Naive thymus-derived CD4-positive, alpha-beta T cell (primary cell): ENCODE measurements around the gene MEIOC. TPM values are rescaled to one million over a fixed set of nuclear protein-coding genes. Genes with fewer than 3 reads are reported as not detected.
"Not testable (repeated sequence)": the region's sequence is repeated elsewhere in the genome, so short reads cannot be mapped to it uniquely, and the experiment has no call there.

Source experiments
- ATAC-seq: fragments of 150-1000 bp; cut with Tn5 transposase; 2 replicates; pipeline ENCODE4 v1.10.0; 2021; ENCODE audit warnings: mild to moderate bottlenecking, moderate library complexity
- CTCF ChIA-PET: fragments of 350-600 bp; sonication (Branson Sonifier 250); formaldehyde crosslinking; loops from one replicate; lab custom pipeline; 2021; ENCODE audit warnings: antibody characterized with exemption; lab: Charles Lee
- POLR2A ChIA-PET: fragments of 350-600 bp; sonication (Branson Sonifier 250); formaldehyde crosslinking; loops from one replicate; lab custom pipeline; 2021; ENCODE audit warnings: antibody characterized with exemption, inconsistent platforms; lab: Charles Lee
- DNase-seq, 9 donors: peaks; one replicate each; pipeline versions ENCODE4 v3.0.0 to v3.0.0-alpha.2; 2020 to 2022; ENCODE audit warnings: mixed read lengths in 1 of 9
- H3K27ac ChIP-seq: one replicate; pipeline ENCODE4 v1.7.0; 2013; ENCODE audit warnings: mild to moderate bottlenecking, low read depth, low read length, moderate library complexity
- H3K27me3 ChIP-seq, 2 donors: one replicate each; pipeline ENCODE4 v1.7.0; 2013; ENCODE audit warnings: low read length in 2 of 2, mild to moderate bottlenecking in 2 of 2, moderate library complexity in 2 of 2; ENCODE audit not compliant: control insufficient read depth in 2 of 2, insufficient read depth in 2 of 2
- H3K36me3 ChIP-seq, 3 experiments: 1 replicate in 2 of 3; 2 replicates in 1 of 3; pipeline ENCODE4 v1.7.0; 2013; ENCODE audit warnings: low read length in 3 of 3, mild to moderate bottlenecking in 3 of 3, moderate library complexity in 1 of 3; ENCODE audit not compliant: insufficient read depth in 3 of 3, control insufficient read depth in 2 of 3
- H3K4me1 ChIP-seq, 2 donors: one replicate each; pipeline ENCODE4 v1.7.0; 2013; ENCODE audit warnings: low read length in 2 of 2, mild to moderate bottlenecking in 2 of 2, moderate library complexity in 1 of 2; ENCODE audit not compliant: control insufficient read depth in 2 of 2, insufficient read depth in 2 of 2
- H3K4me3 ChIP-seq: 2 replicates; pipeline ENCODE4 v1.7.0; 2013; ENCODE audit warnings: mild to moderate bottlenecking, low read length
- H3K9me3 ChIP-seq, 3 experiments: 1 replicate in 2 of 3; 2 replicates in 1 of 3; pipeline ENCODE4 v1.7.0; 2013; ENCODE audit warnings: low read length in 3 of 3; ENCODE audit not compliant: control insufficient read depth in 2 of 3
- H3K27ac Mint-ChIP-seq, 9 donors: one replicate each; pipeline ENCODE4 v1.8.0; 2020 to 2022; ENCODE audit warnings: mixed read lengths in 9 of 9, mild to moderate bottlenecking in 8 of 9, moderate library complexity in 5 of 9, inconsistent platforms in 2 of 9
- H3K27me3 Mint-ChIP-seq, 5 donors: one replicate each; pipeline ENCODE4 v1.8.0; 2021 to 2022; ENCODE audit warnings: mixed read lengths in 5 of 5, mild to moderate bottlenecking in 1 of 5
- H3K36me3 Mint-ChIP-seq, 5 donors: one replicate each; pipeline ENCODE4 v1.8.0; 2020 to 2022; ENCODE audit warnings: mixed read lengths in 5 of 5, mild to moderate bottlenecking in 3 of 5, inconsistent platforms in 1 of 5
- H3K4me1 Mint-ChIP-seq, 7 donors: one replicate each; pipeline ENCODE4 v1.8.0; 2020 to 2022; ENCODE audit warnings: mixed read lengths in 7 of 7, mild to moderate bottlenecking in 3 of 7, inconsistent platforms in 1 of 7
- H3K4me3 Mint-ChIP-seq, 10 donors: one replicate each; pipeline ENCODE4 v1.8.0; 2020 to 2022; ENCODE audit warnings: mild to moderate bottlenecking in 10 of 10, mixed read lengths in 10 of 10, moderate library complexity in 6 of 10, inconsistent platforms in 2 of 10
- H3K9me3 Mint-ChIP-seq, 11 donors: one replicate each; pipeline ENCODE4 v1.8.0; 2020 to 2022; ENCODE audit warnings: mixed read lengths in 11 of 11, mild to moderate bottlenecking in 4 of 11, inconsistent platforms in 1 of 11, moderate library complexity in 1 of 11
- intact Hi-C, 2 donors: fragments of 100-400 bp; cut with micrococcal nuclease; formaldehyde crosslinking; loops; one replicate each; pipeline ENCODE4 v1.15.1; 2023
- polyA plus RNA-seq, 2 donors: library from polyadenylated mRNA; unstranded; fragments of 300-500 nt; fragmentation: Illumina TruSeq; gene quantifications; one replicate each; pipeline ENCODE4 v1.2.3, GENCODE V29; 2021
- total RNA-seq, 6 experiments: library from RNA in 5 of 6; stranded (reverse) in 5 of 6; gene quantifications; 1 replicate in 5 of 6; 2 replicates in 1 of 6; pipeline ENCODE4 v1.2.3 and lab custom pipeline; 2021 to 2026

MEIOC gene
- total and polyA plus RNA-seq, 7 experiments from 2014 or later, result 0.14 to 0.61 (median 0.27) TPM; not detected in 4

DNA sequence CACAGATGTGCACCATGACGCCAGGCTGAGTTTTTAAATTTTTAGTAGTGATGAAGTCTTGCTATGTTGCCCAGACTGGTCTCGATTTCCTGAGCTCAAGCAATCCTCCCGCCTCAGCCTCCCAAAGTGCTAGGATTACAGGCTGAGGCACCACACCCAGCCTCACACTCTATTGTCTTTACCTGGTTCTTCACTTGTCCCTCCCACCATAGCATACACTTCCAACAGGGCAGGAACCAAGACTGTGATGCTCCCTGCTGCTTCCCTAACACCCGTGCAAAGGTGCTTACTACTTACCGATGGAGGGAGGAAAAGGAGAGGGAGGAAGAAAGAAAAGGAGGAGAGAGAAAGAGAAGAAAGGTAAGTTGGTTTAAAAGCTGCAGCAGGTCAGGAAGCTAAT is 41.4 kb upstream of the MEIOC start:
- Mint-ChIP-seq H3K27me3 (peaks cover 6 to 35% (median 18%) of the 10 kb centered on the region in 5 donors), H3K4me3 (no peak overlapping the region), H3K36me3 (no peaks in the 10 kb centered on the region), H3K9me3 (no peaks in the 10 kb centered on the region), H3K4me1 (peaks cover 0 to 2% (median 0%) of the 10 kb centered on the region in 7 donors), H3K27ac (no peak overlapping the region)
- H3K27me3 ChIP-seq, result no peaks in the 10 kb centered on the region
- H3K27ac ChIP-seq, result no peak overlapping the region
- ChIA-PET POLR2A (interaction anchor here (0.6 kb wide), 1 partner anchor 322 kb away, joined by 5 read pairs; no protein-coding TSS in a partner anchor), CTCF (no interaction called here)
- H3K9me3 ChIP-seq, result no peaks in the 10 kb centered on the region
- intact Hi-C loops, result no loop called here
- DNase-seq, result no peak
- no peak overlapping the region for H3K4me3 ChIP-seq
- H3K4me1 ChIP-seq, result no peaks in the 10 kb centered on the region
- no peaks in the 10 kb centered on the region for H3K36me3 ChIP-seq
- no peak for ATAC-seq

DNA sequence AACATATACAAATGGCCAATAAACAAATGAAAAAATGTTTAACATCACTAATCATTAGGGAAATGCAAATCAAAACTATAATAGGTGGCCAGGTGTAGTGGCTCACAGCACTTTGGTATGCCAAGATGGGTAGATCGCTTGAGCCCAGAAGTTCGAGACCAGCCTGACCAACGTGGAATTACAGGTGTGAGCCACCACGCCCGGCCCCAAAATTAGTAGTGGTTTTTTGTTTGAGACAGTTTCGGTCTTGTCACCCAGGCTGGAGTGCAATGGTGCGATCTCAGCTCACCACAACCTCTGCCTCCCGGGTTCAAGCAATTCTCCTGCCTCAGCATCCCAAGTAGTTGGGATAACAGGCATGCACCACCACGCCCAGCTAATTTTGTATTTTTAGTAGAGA is 37.6 kb upstream of the MEIOC start:
- H3K4me1 Mint-ChIP-seq, H3K27ac Mint-ChIP-seq, H3K4me3 ChIP-seq, H3K9me3 Mint-ChIP-seq, H3K4me3 Mint-ChIP-seq, H3K36me3 Mint-ChIP-seq, intact Hi-C loops, DNase-seq, H3K27me3 ChIP-seq, H3K36me3 ChIP-seq, H3K27ac ChIP-seq, H3K4me1 ChIP-seq, ATAC-seq, H3K9me3 ChIP-seq, POLR2A ChIA-PET: not testable (repeated sequence)
- CTCF ChIA-PET, result interaction anchor here (0.6 kb wide), 1 partner anchor 821 kb away, joined by 4 read pairs; no protein-coding TSS in a partner anchor
- peaks cover 12 to 31% (median 12%) of the 10 kb centered on the region in 5 donors for H3K27me3 Mint-ChIP-seq

DNA sequence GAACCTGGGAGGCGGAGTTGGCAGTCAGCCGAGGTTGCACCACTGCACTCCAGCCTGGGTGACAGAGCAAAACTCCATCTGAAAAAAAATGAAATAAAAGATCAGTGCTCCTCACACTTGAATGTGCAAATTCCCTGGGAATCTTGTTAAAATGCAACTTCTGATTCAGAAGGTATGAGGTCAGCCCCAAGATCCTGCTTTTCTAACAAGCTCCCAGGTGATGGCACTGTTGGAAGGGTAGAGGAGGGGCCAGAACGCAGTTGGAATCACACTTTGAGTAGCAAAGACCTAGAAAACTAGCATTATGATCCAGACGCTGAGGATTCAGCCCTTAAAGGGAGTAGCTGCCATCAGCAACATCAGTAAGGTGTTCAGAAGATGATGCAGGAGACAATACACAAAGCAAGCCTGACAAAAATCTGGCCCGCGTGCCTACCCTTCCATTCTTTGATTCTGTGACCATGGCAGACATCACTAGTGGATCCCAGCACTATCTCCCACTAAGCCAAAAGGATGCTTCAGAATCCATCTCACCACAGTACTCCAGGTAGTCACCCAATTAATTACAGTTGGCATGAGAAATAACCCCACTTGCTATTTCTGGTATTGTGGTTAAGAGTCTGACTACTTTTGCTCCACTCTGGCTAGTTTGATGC is 33.1 kb upstream of the MEIOC start:
- H3K4me3 ChIP-seq, result no peak overlapping the region
- ChIA-PET CTCF (no interaction called here), POLR2A (no interaction called here)
- Mint-ChIP-seq H3K4me1 (no peaks in the 10 kb centered on the region), H3K36me3 (peaks cover 0 to 4% (median 0%) of the 10 kb centered on the region in 5 donors), H3K27ac (no peak overlapping the region), H3K4me3 (no peak overlapping the region), H3K27me3 (peaks cover 0 to 26% (median 12%) of the 10 kb centered on the region in 5 donors), H3K9me3 (no peaks in the 10 kb centered on the region)
- H3K4me1 ChIP-seq, result no peaks in the 10 kb centered on the region
- H3K9me3 ChIP-seq, result no peaks in the 10 kb centered on the region
- no peak overlapping the region for H3K27ac ChIP-seq
- DNase-seq, result no peak
- no peaks in the 10 kb centered on the region for H3K27me3 ChIP-seq
- H3K36me3 ChIP-seq, result no peaks in the 10 kb centered on the region
- no peak for ATAC-seq
- intact Hi-C loops, result no loop called here

- ChIA-PET POLR2A (no interaction called here), CTCF (no interaction called here)
- ATAC-seq (no peak), DNase-seq (no peak)
- peaks cover 0 to 1% (median 0%) of the 10 kb centered on the region in 11 donors for H3K9me3 Mint-ChIP-seq
- intact Hi-C loops, result no loop called here
- Histone ChIP-seq H3K4me3 (no peak overlapping the region), H3K4me1 (no peaks in the 10 kb centered on the region), H3K36me3 (no peaks in the 10 kb centered on the region), H3K27ac (no peak overlapping the region), H3K27me3 (no peaks in the 10 kb centered on the region), H3K9me3 (no peaks in the 10 kb centered on the region)
- H3K27ac Mint-ChIP-seq, result no peak overlapping the region
- H3K27me3 Mint-ChIP-seq, result peaks cover 2 to 25% (median 8%) of the 10 kb centered on the region in 5 donors
- H3K4me3 Mint-ChIP-seq, result no peak overlapping the region
- H3K36me3 Mint-ChIP-seq, result peaks cover 0 to 4% (median 0%) of the 10 kb centered on the region in 5 donors
- H3K4me1 Mint-ChIP-seq, result peaks cover 0 to 2% (median 0%) of the 10 kb centered on the region in 7 donors
Measured at GRCh38 chr17:44627513-44628242, 28.6 kb upstream of the MEIOC start.

DNA sequence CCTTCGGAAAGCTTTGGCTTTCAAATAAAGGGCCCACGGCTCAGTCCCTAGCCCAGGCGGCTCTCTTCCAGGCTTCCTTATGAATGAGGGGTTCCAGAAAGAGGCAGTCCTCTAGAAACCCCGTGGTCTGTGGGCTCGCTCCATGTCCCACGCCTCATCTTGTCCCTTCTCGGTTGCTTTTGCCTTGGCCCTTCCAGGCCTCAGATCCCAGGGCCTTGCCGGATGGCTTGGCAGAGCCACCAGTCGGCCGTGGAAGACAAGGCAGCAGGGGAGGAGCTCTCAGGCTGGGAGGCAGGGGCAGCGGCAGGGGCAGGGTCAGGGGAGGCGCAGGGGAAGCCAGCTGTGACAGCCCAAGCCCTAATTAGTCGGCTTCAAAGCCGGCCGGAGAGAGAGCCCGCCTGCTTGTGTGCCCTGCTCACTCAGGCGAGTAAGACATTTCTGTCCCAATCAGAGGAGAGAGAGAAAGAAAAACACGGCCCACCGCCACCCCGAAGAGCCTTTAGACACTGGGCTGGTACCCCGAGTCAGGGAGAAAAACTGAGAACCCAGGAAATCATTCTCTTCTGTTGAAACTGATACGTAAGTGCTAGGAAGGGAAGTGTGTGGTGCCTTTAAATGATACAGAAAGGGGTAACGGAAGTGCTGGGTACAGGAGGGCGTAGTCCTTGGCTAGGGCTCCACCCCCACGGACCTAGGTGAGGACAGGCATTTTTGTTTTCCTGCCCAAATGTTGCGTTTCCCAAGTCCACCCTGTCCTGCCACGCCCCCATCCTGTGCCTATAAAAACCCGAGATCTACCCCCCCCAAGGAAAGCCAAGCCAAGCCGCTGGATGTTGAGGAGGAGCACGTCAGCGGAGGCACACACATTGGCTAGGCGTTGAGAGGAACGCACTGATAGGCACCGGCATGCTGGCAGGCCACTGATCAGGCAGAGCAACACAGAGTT is 27.8 kb upstream of the MEIOC start:
- intact Hi-C loops, result no loop called here
- Mint-ChIP-seq H3K36me3 (peaks cover 0 to 4% (median 0%) of the 10 kb centered on the region in 5 donors), H3K4me3 (peak overlapping the region in 5 of 10 donors; percentile 15 to 55 (median 36)), H3K9me3 (peaks cover 0 to 1% (median 0%) of the 10 kb centered on the region in 11 donors), H3K27me3 (peaks cover 2 to 25% (median 9%) of the 10 kb centered on the region in 5 donors), H3K27ac (peak overlapping the region in 4 of 9 donors; percentile 31 to 54 (median 46)), H3K4me1 (peaks cover 0 to 2% (median 0%) of the 10 kb centered on the region in 7 donors)
- Histone ChIP-seq H3K27me3 (no peaks in the 10 kb centered on the region), H3K9me3 (no peaks in the 10 kb centered on the region), H3K4me1 (no peaks in the 10 kb centered on the region), H3K36me3 (no peaks in the 10 kb centered on the region), H3K27ac (no peak overlapping the region), H3K4me3 (no peak overlapping the region)
- POLR2A ChIA-PET, result no interaction called here
- ATAC-seq (peak; percentile 67), DNase-seq (peak in 1 of 9 donors; percentile 1)
- CTCF ChIA-PET, result no interaction called here

DNA sequence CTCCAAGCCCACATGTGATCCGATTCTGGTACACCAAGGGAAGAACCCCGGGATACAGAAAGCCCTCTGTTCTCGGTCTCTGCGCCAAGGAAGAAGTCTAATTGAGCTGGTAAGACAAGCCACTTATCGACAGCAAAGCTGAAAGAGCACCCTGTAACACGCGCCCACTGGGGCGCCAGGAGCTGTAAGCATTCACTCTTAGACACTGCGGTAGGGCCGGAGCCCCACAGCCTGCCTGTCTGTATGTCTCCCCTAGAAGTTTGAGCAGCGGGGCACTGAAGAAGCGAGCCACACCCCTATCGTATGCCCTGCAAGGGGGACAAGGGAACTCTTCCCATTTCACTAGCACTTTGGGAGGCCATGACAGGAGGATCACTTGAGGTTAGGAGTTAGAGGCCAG is 27.0 kb upstream of the MEIOC start:
- Histone ChIP-seq H3K9me3 (no peaks in the 10 kb centered on the region), H3K4me1 (no peaks in the 10 kb centered on the region), H3K27ac (no peak overlapping the region), H3K27me3 (no peaks in the 10 kb centered on the region), H3K4me3 (no peak overlapping the region), H3K36me3 (no peaks in the 10 kb centered on the region)
- Mint-ChIP-seq H3K36me3 (peaks cover 0 to 4% (median 0%) of the 10 kb centered on the region in 5 donors), H3K4me1 (peaks cover 0 to 2% (median 0%) of the 10 kb centered on the region in 7 donors), H3K9me3 (peaks cover 0 to 1% (median 0%) of the 10 kb centered on the region in 11 donors), H3K4me3 (no peak overlapping the region), H3K27ac (no peak overlapping the region), H3K27me3 (peaks cover 2 to 25% (median 10%) of the 10 kb centered on the region in 5 donors)
- ATAC-seq (no peak), DNase-seq (no peak)
- ChIA-PET CTCF (no interaction called here), POLR2A (no interaction called here)
- intact Hi-C loops, result no loop called here
